HCT116 (cell line): ENCODE measurements around the gene COG5. TPM values are rescaled to one million over a fixed set of nuclear protein-coding genes. Genes with fewer than 3 reads are reported as not detected.

Source experiments
- ATAC-seq: fragments of 200-7000 bp; cut with Tn5 transposase; 2 replicates; pipeline ENCODE4 v1.9.1; 2020; ENCODE audit warnings: mild to moderate bottlenecking, moderate library complexity
- BruUV-seq: library from RNA; stranded (reverse); fragments of 400-500 nt; replicated peaks from 2 replicates; lab custom pipeline; 2021; lab: Mats Ljungman, UMichigan
- CTCF ChIA-PET: fragments of 300-600 bp; sonication (Branson Sonifier 250); formaldehyde crosslinking; loops from one replicate; lab custom pipeline; 2021; ENCODE audit warnings: antibody characterized with exemption; lab: Charles Lee
- POLR2A ChIA-PET: fragments of 300-600, 350-600 bp; sonication (Branson Sonifier 250); formaldehyde crosslinking; loops from one replicate; lab custom pipeline; 2021; ENCODE audit warnings: antibody characterized with exemption; lab: Charles Lee
- RAD21 ChIA-PET, 2 experiments: fragments of 300-600 bp; sonication (Branson Sonifier 250); formaldehyde crosslinking; loops; one replicate each; lab custom pipeline; 2023; ENCODE audit warnings: low total read pairs in 2 of 2; ENCODE audit not compliant: uncharacterized antibody in 2 of 2, unreplicated experiment in 2 of 2, low non-redundant PET in 1 of 2; lab: Charles Lee
- DNase-seq: peaks from one replicate; pipeline ENCODE4 v3.0.0-alpha.2; 2010; ENCODE audit warnings: low read depth, low spot score
- H2AFZ ChIP-seq: fragments of 200-600 bp; shearing (Covaris generic), sonication (generic); 2 replicates; pipeline ENCODE4 v1.6.1; 2017; ENCODE audit warnings: low read depth, mixed run types, mixed read lengths, antibody characterized with exemption, low read length; ENCODE audit not compliant: poor library complexity, severe bottlenecking
- H3K27ac ChIP-seq: 2 replicates; pipeline ENCODE4 v1.5.1; 2012; ENCODE audit warnings: low read depth, low read length
- H3K27me3 ChIP-seq: fragments of 200-600 bp; sonication (generic); 2 replicates; pipeline ENCODE4 v1.6.1; 2016; ENCODE audit warnings: mixed run types, low read length, mixed read lengths; ENCODE audit not compliant: insufficient read depth
- H3K36me3 ChIP-seq, 2 experiments: fragments of 200-500 bp in 1 of 2; fragments of 200-600 bp in 1 of 2; sonication (Bioruptor generic) in 1 of 2; sonication (generic) in 1 of 2; 2 replicates each; pipeline versions ENCODE4 v1.5.1 to v1.6.1; 2014 to 2016; ENCODE audit warnings: low read length in 2 of 2, inconsistent platforms in 1 of 2, mixed read lengths in 1 of 2, mixed run types in 1 of 2; ENCODE audit not compliant: insufficient read depth in 2 of 2, control insufficient read depth in 1 of 2
- H3K4me1 ChIP-seq, 2 experiments: fragments of 200-600 bp in 1 of 2; sonication (generic) in 1 of 2; 2 replicates each; pipeline versions ENCODE4 v1.5.1 to v1.6.1; 2012 to 2017; ENCODE audit warnings: low read length in 2 of 2, inconsistent platforms in 1 of 2, mild to moderate bottlenecking in 1 of 2, mixed read lengths in 1 of 2, mixed run types in 1 of 2, moderate library complexity in 1 of 2; ENCODE audit not compliant: insufficient read depth in 2 of 2, control insufficient read depth in 1 of 2
- H3K4me2 ChIP-seq: fragments of 200-600 bp; sonication (generic); 2 replicates; pipeline ENCODE4 v1.6.1; 2017; ENCODE audit warnings: mixed run types, low read length, mixed read lengths
- H3K4me3 ChIP-seq, 2 experiments: fragments of 200-600 bp in 1 of 2; sonication (generic) in 1 of 2; replicated peaks in 1 of 2; 2 replicates each; pipeline ENCODE4 v1.5.1; 2011 to 2016; ENCODE audit warnings: low read length in 2 of 2, control low read depth in 1 of 2, low read depth in 1 of 2, mild to moderate bottlenecking in 1 of 2, mixed read lengths in 1 of 2, mixed run types in 1 of 2
- H3K79me2 ChIP-seq: fragments of 200-600 bp; sonication (generic); 2 replicates; pipeline ENCODE4 v1.6.1; 2017; ENCODE audit warnings: mild to moderate bottlenecking, mixed run types, low read length, moderate library complexity, mixed read lengths; ENCODE audit not compliant: insufficient read depth
- H3K9ac ChIP-seq: fragments of 200-600 bp; sonication (generic); 2 replicates; pipeline ENCODE4 v1.6.1; 2016; ENCODE audit warnings: low read length, mixed read lengths
- H3K9me2 ChIP-seq: fragments of 200-600 bp; sonication (generic), shearing (Covaris generic); 2 replicates; pipeline ENCODE4 v1.6.1; 2017; ENCODE audit warnings: mixed run types, mild to moderate bottlenecking, moderate library complexity; ENCODE audit not compliant: insufficient read depth
- H3K9me3 ChIP-seq, 2 experiments: fragments of 200-500 bp in 1 of 2; fragments of 200-600 bp in 1 of 2; sonication (Bioruptor generic) in 1 of 2; sonication (generic) in 1 of 2; 2 replicates each; pipeline ENCODE4 v1.6.1; 2014 to 2017; ENCODE audit warnings: low read length in 2 of 2, mixed read lengths in 2 of 2, inconsistent platforms in 1 of 2, low read depth in 1 of 2, mild to moderate bottlenecking in 1 of 2, mixed run types in 1 of 2, moderate library complexity in 1 of 2; ENCODE audit not compliant: control insufficient read depth in 1 of 2, insufficient read depth in 1 of 2
- H4K20me1 ChIP-seq: fragments of 200-600 bp; sonication (generic), shearing (Covaris generic); 2 replicates; pipeline ENCODE4 v1.6.1; 2017; ENCODE audit warnings: mixed run types, mild to moderate bottlenecking, moderate library complexity; ENCODE audit not compliant: insufficient read depth
- CEBPB ChIP-seq: IDR thresholded peaks from 2 replicates; pipeline ENCODE4 v1.6.1; 2012; ENCODE audit warnings: low read depth
- CTCF ChIP-seq, 3 experiments: fragments of 200-600 bp in 1 of 3; sonication (generic) in 1 of 3; IDR thresholded peaks in 2 of 3; conservative IDR thresholded peaks in 1 of 3; 2 replicates each; pipeline ENCODE4 v1.5.1; 2012 to 2017; ENCODE audit warnings: low read depth in 2 of 3, low read length in 2 of 3, antibody characterized with exemption in 1 of 3, borderline replicate concordance in 1 of 3, control low read depth in 1 of 3, mild to moderate bottlenecking in 1 of 3, mixed read lengths in 1 of 3, mixed run types in 1 of 3, moderate library complexity in 1 of 3; ENCODE audit not compliant: insufficient read depth in 1 of 3
- ELF1 ChIP-seq: IDR thresholded peaks from 2 replicates; pipeline ENCODE4 v1.6.1; 2012; ENCODE audit warnings: low read depth, borderline replicate concordance
- EZH2 ChIP-seq: fragments of 200-600 bp; sonication (generic); IDR thresholded peaks from 2 replicates; pipeline ENCODE4 v1.6.1; 2017; ENCODE audit warnings: antibody characterized with exemption, mixed run types
- FOSL1 ChIP-seq: IDR thresholded peaks from 2 replicates; pipeline ENCODE4 v1.6.1; 2012; ENCODE audit warnings: low read depth
- JUND ChIP-seq: IDR thresholded peaks from 2 replicates; pipeline ENCODE4 v1.6.1; 2012
- RAD21 ChIP-seq: IDR thresholded peaks from 2 replicates; pipeline ENCODE4 v1.6.1; 2012; ENCODE audit warnings: low read depth, mild to moderate bottlenecking
- YY1 ChIP-seq: IDR thresholded peaks from 2 replicates; pipeline ENCODE4 v1.6.1; 2011; ENCODE audit warnings: low read length, low read depth, moderate library complexity, mild to moderate bottlenecking; ENCODE audit not compliant: insufficient replicate concordance; ENCODE audit errors: extremely low read depth
- ZNF274 ChIP-seq: fragments of 200-500 bp; sonication (Bioruptor generic); IDR thresholded peaks from 2 replicates; pipeline ENCODE4 v1.6.1; 2014; ENCODE audit warnings: mild to moderate bottlenecking, low read depth, low read length, inconsistent platforms
- intact Hi-C: fragments of 100-400 bp; cut with micrococcal nuclease; formaldehyde crosslinking; loops from 2 replicates; pipeline ENCODE4 v1.10.0; 2022
- total RNA-seq: library from RNA; stranded (reverse); gene quantifications from one replicate; pipeline ENCODE4 v1.2.1, GENCODE V29; 2021; ENCODE audit not compliant: unreplicated experiment

Gene COG5
- total RNA-seq, 1 experiment from 2014 or later, result 30.7 TPM

GRCh38 chr7:107164092-107164491, 399.6 kb downstream of the COG5 start:
- H3K9ac ChIP-seq, result no peak overlapping the region
- RAD21 ChIA-PET, result no interaction called here
- no peak for DNase-seq
- CTCF ChIA-PET, result no interaction called here
- no peaks in the 10 kb centered on the region for H3K9me3 ChIP-seq
- no peaks in the 10 kb centered on the region for H3K9me2 ChIP-seq
- intact Hi-C loops, result no loop called here
- TF ChIP-seq ELF1, result no peak
- no peak for TF ChIP-seq CEBPB
- no peak for TF ChIP-seq FOSL1
- no peak for TF ChIP-seq ZNF274
- no peak for TF ChIP-seq EZH2
- no peak for TF ChIP-seq JUND
- TF ChIP-seq YY1, result no peak
- no peak for TF ChIP-seq RAD21
- no peak for TF ChIP-seq CTCF (IDR thresholded peaks at IDR 0.05 in 2 of 3, conservative IDR thresholded peaks at IDR 0.05 in 1 of 3; ENCODE audit: borderline replicate concordance in 1 of 3, insufficient read depth in 1 of 3, low read depth in 2 of 3, low read length in 2 of 3)
- TF ChIP-seq, all 23 proteins: peak for 0
- no TSS peak for BruUV-seq
- H3K27ac ChIP-seq, result no peak overlapping the region
- no peak overlapping the region for H3K4me2 ChIP-seq
- no peaks in the 10 kb centered on the region for H3K27me3 ChIP-seq
- no peak overlapping the region for H3K4me3 ChIP-seq
- no peaks in the 10 kb centered on the region for H3K36me3 ChIP-seq
- no peak overlapping the region for H2AFZ ChIP-seq
- no peaks in the 10 kb centered on the region for H4K20me1 ChIP-seq
- POLR2A ChIA-PET, result no interaction called here
- ATAC-seq, result no peak
- no peaks in the 10 kb centered on the region for H3K79me2 ChIP-seq
- peaks cover 0 to 11% of the 10 kb centered on the region in 2 experiments; a peak in 3 of 4 replicates for H3K4me1 ChIP-seq
